ENCODE results near the gene TFAP2E.

Gene TFAP2E

GRCh38 chr1:35597870-35598269, 24.8 kb downstream of the TFAP2E start:
- DNase-seq (ENCODE audit: low spot score), result no peak

GRCh38 chr1:35598895-35599294, 25.8 kb downstream of the TFAP2E start:
- no peak for DNase-seq (ENCODE audit: low spot score)

DNA sequence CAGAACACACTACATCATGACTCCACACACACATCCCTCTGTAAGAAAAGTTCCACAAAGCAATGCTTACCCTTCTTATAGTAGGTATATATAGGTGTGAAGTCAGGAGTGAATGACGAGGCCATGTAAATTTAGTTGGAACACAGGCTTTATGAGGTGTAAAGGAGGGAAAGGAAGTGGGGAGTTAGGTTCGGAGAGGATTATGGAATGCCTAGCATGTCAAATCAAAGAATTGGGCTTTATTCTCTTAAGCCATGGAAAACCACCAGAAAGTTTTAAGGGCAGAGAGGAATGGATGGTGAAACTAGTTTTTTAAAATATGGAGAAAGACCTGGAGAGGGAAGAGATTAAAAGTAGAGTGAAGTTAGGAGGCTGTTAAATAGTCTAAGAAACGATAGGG, 26.3 kb downstream of the TFAP2E start:
- DNase-seq (ENCODE audit: low spot score), result no peak

DNA sequence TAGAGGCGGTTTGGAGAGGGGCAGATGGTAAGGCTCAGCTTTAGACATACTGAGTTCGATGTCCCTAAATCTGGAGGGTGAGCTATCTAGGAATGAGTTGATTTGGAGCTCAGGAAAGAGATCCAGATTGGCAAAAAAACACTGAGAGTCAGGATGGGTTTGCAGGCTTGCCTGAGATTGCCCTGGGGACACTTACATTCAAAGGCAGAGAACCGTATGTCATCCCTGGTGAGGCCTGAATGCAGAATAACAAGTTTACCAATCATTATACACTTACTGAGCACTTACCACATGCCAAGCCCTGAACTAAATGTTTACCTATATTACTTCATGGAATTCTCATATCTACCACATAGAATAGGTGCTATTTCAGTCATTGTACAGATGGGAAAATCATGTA, 27.5 kb downstream of the TFAP2E start:
- no peak for DNase-seq (ENCODE audit: low spot score)

GRCh38 chr1:35603468-35603867, 30.4 kb downstream of the TFAP2E start:
- peak; percentile 72 for DNase-seq (ENCODE audit: low spot score)

DNA sequence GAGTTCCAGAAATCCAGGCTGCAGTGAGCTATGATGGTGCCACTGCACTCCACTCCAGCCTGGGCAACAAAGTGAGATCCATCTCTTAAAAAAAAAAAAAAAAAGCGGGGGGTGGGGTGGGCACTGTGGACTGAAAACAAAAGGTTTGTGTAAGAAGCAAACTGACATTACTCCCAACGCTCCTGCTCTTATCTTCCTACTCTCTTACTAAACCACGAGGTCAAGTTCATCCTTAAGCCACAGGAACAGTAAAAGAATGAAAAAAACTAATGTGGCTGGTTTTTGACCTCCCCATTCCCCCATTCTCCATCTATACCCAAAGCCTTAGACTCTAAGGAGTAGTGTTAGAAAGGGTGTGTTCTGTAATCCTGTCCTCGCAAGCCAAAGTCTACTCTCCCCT, 30.8 kb downstream of the TFAP2E start:
- no peak for DNase-seq (ENCODE audit: low spot score)

DNA sequence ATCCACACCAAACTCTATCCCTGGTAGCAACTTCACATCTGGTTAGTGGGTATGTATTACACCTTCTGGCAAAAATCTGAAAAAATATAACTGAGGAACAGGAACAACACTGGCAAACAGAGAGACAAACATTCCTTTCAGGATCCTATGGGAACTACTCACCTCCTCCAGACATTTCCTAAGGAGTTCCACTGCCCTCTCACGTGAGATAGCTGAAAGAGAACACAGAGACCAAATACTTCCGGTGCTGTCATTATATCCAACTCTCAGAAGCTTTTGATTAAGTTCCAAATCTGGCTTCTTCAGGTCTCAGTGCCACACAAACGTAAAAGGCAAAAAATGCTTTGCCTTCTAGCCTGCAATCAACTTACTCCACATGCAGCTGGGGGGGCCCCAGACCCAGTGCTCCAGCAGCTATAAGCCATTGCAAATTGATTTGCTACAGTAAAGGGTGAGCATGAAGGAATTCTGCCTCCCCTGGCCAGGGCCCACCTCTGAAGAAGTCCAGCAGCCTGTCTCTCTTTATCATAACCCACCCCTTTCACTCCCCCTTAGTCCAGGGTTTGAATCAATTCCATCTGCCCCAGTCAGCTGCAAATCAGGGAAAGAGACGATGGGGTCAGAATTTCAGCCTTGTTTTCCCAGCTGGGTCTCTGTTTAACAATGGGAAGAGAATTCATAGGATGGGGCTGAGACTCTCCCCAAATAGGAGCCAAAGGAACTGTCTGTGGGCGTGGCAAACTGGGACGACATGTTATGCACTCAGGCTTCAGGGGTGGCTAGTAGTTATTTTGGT, 32.2 kb downstream of the TFAP2E start:
- DNase-seq (ENCODE audit: low spot score), result no peak

GRCh38 chr1:35605867-35606182, 32.7 kb downstream of the TFAP2E start:
- DNase-seq (ENCODE audit: low spot score), result no peak

DNA sequence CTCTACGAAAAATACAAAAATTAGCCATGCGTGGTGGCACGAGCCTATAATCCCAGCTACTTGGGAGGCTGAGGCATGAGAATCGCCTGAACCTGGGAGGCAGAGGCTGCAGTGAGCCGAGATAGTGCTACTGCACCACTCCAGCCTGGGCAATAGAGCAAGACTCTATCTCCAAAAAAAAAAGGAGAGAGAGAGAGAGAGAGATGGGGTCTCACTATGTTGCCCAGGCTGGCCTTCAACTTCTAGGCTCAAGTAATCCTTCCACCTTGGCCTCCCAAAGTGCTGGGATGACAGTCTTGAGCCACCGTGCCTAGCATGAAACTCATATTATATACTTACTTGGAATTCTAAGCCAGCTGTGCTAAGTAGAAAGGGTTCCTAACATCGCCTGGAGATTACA, 38.5 kb downstream of the TFAP2E start:
- DNase-seq (ENCODE audit: low spot score), result no peak

DNA sequence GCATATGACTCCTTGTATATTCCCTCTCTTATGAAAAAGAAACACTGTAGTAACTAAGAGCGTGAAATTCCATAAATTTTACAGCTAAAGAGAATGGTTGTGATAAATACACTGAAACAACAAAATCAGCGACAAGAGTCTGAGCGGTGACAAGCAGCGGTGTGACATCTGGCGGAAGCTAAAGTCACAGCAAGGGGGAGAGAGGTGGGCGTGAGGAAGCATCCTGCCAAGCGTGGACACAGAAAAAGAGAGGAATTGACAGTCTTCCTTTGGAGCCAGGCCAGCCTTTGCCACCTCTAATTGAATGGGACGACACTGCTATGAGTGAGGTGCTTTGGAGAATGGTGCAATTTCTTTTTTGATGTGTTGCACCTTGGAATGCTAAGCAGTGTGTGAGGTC, 42.3 kb downstream of the TFAP2E start:
- DNase-seq (ENCODE audit: low spot score), result no peak

DNA sequence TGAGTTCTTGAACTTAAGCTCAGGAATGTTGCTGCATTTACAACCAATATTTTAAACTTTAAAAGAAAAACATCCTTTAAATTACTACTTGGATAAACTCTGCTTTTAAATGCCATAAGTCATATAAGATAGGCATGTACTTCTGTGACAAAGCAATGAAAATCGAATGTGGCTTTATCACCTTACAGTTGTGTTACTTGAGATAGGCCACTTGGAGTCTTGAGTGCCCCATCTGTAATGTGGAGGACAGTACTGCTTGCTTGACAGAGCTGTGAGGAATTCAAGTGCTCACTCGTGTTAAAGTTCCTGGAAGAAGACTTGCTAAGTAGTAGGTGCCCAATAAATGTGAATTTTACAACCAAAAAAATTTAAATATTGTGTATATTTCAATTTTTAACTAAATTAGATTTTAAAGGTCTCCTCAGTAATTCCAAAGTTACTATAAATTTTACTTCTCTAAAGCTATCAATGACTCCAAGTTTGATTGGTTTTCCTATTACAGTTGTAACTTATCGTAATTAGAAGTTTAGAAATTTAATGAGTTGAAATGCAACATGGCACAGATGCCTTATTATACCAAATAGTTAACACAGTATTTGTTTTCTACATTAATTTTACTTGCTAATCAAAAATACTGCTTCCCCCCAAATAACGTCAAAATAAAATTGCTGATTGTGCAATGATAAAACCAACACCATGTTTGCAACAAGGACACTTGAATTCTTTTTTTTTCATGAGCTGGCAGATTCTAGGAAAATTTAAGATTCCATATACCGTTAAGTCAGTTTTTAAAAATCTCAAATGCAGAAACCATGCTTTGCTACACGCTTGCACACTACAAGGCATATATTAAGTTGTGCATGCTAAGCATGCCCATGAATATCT, 46.4 kb downstream of the TFAP2E start:
- no peak for DNase-seq (ENCODE audit: low spot score)

DNA sequence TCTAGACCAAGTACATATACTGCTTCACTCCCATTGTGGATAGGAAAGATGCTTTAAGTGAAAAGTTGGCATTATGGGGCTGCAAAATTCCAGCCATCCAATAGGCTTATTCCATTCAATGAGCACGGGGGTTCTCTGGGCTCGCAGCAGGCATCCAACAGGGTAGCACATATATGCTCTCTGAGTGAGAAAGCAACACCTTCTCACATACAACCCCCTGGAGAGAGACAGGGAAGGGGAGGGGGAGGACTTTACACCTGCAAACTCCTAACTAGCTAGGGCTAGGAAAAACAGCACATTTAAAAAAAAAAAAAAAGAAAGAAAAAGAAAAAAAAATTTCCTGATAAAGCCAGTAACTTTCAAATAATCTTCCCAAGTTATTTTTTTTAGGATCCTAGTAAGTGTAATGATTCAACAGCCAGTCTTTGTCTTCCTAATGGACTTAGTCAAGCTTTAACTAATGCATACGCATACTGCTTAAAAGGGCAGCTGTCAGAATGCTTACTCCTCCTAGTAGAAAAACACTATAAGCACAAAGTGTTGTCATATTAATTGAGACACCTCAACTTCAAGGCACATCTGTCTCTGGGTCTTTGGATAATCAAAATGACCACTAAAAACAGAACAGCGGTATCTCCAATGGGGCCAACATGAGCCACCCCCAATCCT, 49.5 kb downstream of the TFAP2E start:
- DNase-seq (ENCODE audit: low spot score), result no peak

DNA sequence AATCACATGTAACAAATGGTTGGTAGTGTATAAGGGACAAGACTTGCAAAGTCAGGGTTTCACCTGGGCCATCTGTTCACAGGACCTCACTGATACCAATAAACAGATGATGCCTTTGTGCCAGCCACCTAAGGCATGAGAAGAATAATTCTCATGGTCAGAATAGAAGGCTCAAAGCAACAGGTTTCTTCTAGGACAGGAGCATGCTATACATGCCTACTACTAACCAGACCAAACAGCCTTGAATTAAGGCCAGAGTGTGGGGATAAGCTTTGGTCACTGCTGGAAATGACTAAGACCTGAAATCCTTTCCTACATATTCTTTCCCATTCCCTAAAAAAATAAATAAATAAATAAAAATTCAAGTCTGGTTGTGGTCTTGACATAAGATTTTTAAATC, 50.7 kb downstream of the TFAP2E start:
- DNase-seq (ENCODE audit: low spot score), result no peak

DNA sequence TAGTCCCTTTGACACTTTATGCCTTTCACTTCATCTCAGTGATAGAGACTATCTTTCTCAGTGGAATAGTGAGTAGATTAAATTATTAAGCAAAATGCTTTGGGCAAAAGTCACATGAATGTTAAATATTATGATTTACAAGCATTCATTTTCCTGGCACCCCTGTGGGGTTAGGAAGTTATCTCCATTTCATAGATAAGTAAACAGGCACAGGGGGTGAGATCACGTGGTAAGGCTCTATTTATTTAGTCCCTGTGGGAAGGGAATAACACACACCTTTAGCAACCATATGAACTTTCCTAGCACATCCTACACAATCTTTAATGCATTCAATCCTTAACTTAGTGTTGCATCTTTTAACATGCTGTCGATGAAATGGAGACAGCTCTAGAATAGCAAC, 55.9 kb downstream of the TFAP2E start:
- DNase-seq (ENCODE audit: low spot score), result no peak

GRCh38 chr1:35631396-35631795, 58.3 kb downstream of the TFAP2E start:
- no peak for DNase-seq (ENCODE audit: low spot score)

- DNase-seq (ENCODE audit: low spot score), result no peak
These were observed 60.4 kb downstream of the TFAP2E start for GRCh38 chr1:35633547-35633946.

- no peak for DNase-seq (ENCODE audit: low spot score)
These were observed 64.3 kb downstream of the TFAP2E start for GRCh38 chr1:35637401-35637809.

DNA sequence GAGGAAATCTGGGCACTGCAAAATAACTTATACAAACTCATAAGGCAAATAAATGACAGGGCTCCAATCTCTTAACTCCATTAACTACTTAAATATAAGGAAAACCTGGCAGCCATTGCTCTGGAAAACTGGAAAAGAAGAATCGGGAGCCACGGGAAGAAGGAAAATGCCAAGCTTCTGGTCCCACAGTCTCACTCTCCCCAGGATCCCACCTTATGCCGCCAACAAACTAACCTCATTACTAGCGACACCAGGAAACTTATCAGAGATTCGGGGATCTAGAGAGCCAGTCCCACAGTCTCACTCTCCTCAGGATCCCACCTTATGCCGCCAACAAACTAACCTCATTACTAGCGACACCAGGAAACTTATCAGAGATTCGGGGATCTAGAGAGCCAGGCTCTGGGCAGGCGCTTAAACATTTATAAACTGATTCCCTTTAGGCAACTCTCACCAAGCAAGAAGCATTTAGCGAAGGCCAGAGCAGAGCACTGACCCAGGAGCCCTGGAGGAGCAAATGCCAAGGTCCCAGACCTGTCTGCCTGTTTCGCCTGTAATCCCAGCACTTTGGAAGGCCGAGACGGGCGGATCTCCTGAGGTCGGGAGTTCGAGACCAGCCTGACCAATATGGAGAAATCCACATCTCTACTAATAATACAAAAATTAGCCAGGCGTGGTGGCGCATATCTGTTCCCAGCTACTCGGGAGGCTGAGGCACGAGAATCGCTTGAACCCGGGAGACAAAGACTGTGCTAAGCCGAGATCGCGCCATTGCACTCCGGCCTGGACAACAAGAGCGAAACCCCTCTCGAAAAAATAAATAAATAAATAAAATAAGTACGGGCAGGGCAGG, 67.5 kb downstream of the TFAP2E start:
- no peak for DNase-seq (ENCODE audit: low spot score)

DNA sequence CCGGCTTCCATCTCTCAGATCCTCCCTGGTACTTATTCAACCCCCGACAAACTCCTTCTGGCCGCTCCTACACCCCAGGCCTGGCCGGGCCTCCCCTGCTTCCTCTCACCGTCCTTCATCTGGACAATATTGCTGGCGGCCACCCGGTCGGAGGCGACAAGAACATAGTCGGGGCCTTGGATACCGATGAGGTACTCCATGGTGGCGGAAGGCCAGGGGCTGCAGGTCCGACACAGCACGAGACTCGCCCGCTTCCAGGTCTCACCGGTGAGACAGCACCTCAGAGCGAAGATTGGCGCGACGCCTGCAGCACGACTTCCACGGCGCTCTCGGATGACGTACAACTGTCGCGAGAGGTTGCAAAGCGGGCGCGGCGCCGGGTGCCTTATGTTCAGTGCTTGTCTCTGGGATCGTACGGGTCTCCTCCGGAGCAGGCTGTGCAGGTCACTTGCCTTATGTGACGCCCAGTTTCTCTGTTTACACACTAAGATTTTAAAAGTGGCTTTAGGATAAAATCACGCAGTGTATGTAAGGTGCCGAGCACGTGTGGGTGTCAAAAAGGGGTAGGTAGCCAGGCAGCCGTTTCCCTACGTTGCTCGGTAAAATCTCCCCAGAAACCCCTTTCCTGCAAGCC, 68.2 kb downstream of the TFAP2E start, which contains the start of gene PSMB2:
PSMB2 (minus strand) TSS at position 294 of the 634 bp plus-strand sequence; CDS start at position 200, 94 bp downstream.
- DNase-seq (ENCODE audit: low spot score), result peak; percentile 95

- DNase-seq (ENCODE audit: low spot score), result no peak
These were observed 69.4 kb downstream of the TFAP2E start for GRCh38 chr1:35642471-35642955.

DNA sequence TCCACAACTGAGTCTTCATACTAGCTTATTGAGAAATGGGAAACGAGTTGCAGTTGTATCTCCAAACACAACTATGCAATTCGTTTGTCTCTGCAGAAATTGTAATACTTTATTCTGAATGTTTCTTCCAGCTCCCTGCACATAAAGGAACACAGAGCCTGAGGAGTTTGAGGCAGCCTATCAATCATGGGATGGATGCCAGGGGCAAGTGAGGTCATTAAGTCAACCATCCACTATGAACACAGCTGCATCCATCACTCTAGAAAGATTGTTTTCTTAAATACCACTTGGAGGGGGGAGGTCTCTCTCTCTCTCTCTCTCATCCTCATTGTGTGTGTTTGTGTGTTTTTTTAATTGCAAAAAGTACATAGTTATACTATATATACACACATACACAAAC, 71.1 kb downstream of the TFAP2E start:
- no peak for DNase-seq (ENCODE audit: low spot score)
